Muscle of leg (tissue), 11 donors: ENCODE data around the gene MUS81. TPM values are rescaled to one million over a fixed set of nuclear protein-coding genes. Genes with fewer than 3 reads are reported as not detected.

Experiments
- DNase-seq: peaks from one replicate; pipeline ENCODE4 v3.0.0; 2013
- H3K27ac ChIP-seq: one replicate; pipeline ENCODE4 v1.5.1; 2013; ENCODE audit warnings: mild to moderate bottlenecking, low read length, control low read depth
- H3K27me3 ChIP-seq: one replicate; pipeline ENCODE4 v1.6.1; 2013; ENCODE audit warnings: low read length; ENCODE audit not compliant: control insufficient read depth, insufficient read depth
- H3K36me3 ChIP-seq: one replicate; pipeline ENCODE4 v1.6.1; 2013; ENCODE audit warnings: low read length; ENCODE audit not compliant: control insufficient read depth, insufficient read depth
- H3K4me1 ChIP-seq: one replicate; pipeline ENCODE4 v1.6.1; 2013; ENCODE audit warnings: low read length; ENCODE audit not compliant: control insufficient read depth, insufficient read depth
- H3K4me3 ChIP-seq: one replicate; pipeline ENCODE4 v1.5.1; 2013; ENCODE audit warnings: low read length, control low read depth
- H3K9me3 ChIP-seq: replicated peaks from 2 replicates; pipeline ENCODE4 v1.6.1; 2013; ENCODE audit warnings: low read depth, low read length; ENCODE audit not compliant: control insufficient read depth
- WGBS: methylation state at CpG from one replicate; pipeline ENCODE4 v1.1.5; 2013; ENCODE audit warnings: missing lambda C conversion rate; ENCODE audit not compliant: insufficient coverage; 5-methylcytosine and 5-hydroxymethylcytosine counted together
- polyA plus RNA-seq, 8 donors: library from polyadenylated mRNA; unstranded; fragments of 120-200 nt; gene quantifications; one replicate each; pipeline versions ENCODE4 v1.2.1 to v1.2.3, GENCODE V29; 2013; ENCODE audit warnings: inconsistent platforms in 1 of 8, low replicate concordance in 1 of 8; ENCODE audit not compliant: insufficient read length in 8 of 8, insufficient read depth in 1 of 8
- total RNA-seq: library from RNA; stranded (reverse); fragments of 120-200 nt; gene quantifications from one replicate; pipeline ENCODE4 v1.2.4, GENCODE V29; 2013

The MUS81 gene
- total and polyA plus RNA-seq, 9 donors, result 34.4 to 49.5 (median 46.4) TPM

- Histone ChIP-seq H3K9me3 (peaks cover 4% of the 10 kb centered on the region), H3K4me1 (peaks cover 18% of the 10 kb centered on the region), H3K4me3 (no peak overlapping the region), H3K27ac (no peak overlapping the region), H3K27me3 (no peaks in the 10 kb centered on the region), H3K36me3 (peaks cover 58% of the 10 kb centered on the region)
- 93% methylated on average over 4 of the region's 4 CpGs for WGBS
- peak; percentile 2 for DNase-seq
Measured at GRCh38 chr11:65854161-65854592, 6.1 kb upstream of the MUS81 start.

- Histone ChIP-seq H3K27me3 (no peaks in the 10 kb centered on the region), H3K27ac (no peak overlapping the region), H3K9me3 (peaks cover 4% of the 10 kb centered on the region), H3K4me3 (no peak overlapping the region), H3K36me3 (peaks cover 58% of the 10 kb centered on the region), H3K4me1 (peaks cover 27% of the 10 kb centered on the region)
- WGBS, result 77% methylated on average over 12 of the region's 15 CpGs
- DNase-seq, result peak; percentile 8
Measured at GRCh38 chr11:65854852-65855837, 5.1 kb upstream of the MUS81 start.

GRCh38 chr11:65855927-65856363 lies 4.3 kb upstream of the MUS81 start:
- peak; percentile 15 for DNase-seq
- H3K4me3 ChIP-seq, result no peak overlapping the region
- H3K4me1 ChIP-seq, result peaks cover 29% of the 10 kb centered on the region
- no peak overlapping the region for H3K27ac ChIP-seq
- peaks cover 4% of the 10 kb centered on the region for H3K9me3 ChIP-seq
- peaks cover 58% of the 10 kb centered on the region for H3K36me3 ChIP-seq
- WGBS, result 90% methylated on average over 10 of the region's 15 CpGs
- no peaks in the 10 kb centered on the region for H3K27me3 ChIP-seq

- Histone ChIP-seq H3K27ac (peak overlapping the region; percentile 93), H3K36me3 (peaks cover 54% of the 10 kb centered on the region), H3K9me3 (no peaks in the 10 kb centered on the region), H3K4me1 (peaks cover 38% of the 10 kb centered on the region), H3K27me3 (no peaks in the 10 kb centered on the region), H3K4me3 (peak overlapping the region; percentile 98)
- DNase-seq, result peak; percentile 88
- WGBS, result 2% methylated on average over 53 of the region's 57 CpGs
Measured at GRCh38 chr11:65856689-65857499, 3.3 kb upstream of the MUS81 start.

DNA sequence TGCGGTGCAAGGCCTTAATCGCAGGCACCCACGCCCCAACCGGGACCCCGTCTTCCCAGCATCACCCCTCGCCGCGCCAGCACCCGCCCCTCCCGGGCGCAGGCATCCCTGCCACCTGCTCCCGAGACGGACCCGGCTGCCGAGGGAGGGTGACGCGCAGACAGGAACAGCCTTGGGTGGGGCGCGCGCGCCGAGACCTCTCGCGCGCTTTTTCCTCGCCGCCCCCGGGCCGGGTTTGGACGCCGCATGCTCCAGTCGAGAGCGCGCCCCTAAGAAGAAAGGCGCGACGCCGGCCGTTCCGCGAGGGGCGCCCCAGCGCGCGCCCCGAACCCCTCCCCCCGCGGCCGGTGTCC lies 2.8 kb upstream of the MUS81 start:
- Histone ChIP-seq H3K9me3 (no peaks in the 10 kb centered on the region), H3K27ac (peak overlapping the region; percentile 93), H3K36me3 (peaks cover 54% of the 10 kb centered on the region), H3K4me3 (peak overlapping the region; percentile 98), H3K4me1 (peaks cover 44% of the 10 kb centered on the region), H3K27me3 (no peaks in the 10 kb centered on the region)
- no peak for DNase-seq
- 0% methylated on average over 46 of the region's 49 CpGs for WGBS

GRCh38 chr11:65857853-65858680 lies 2.2 kb upstream of the MUS81 start, which contains the start of gene CFL1:
CFL1 (minus strand) TSS chr11:65858180; CDS start chr11:65858099, 81 bp downstream.
- Histone ChIP-seq H3K4me1 (peaks cover 48% of the 10 kb centered on the region), H3K27me3 (no peaks in the 10 kb centered on the region), H3K4me3 (peak within 1 kb of the TSS; percentile 98), H3K36me3 (peaks cover 54% of the 10 kb centered on the region), H3K27ac (peak within 1 kb of the TSS; percentile 100), H3K9me3 (no peaks in the 10 kb centered on the region)
- DNase-seq, result peak; percentile 99
- WGBS, result under 1% methylated on average over 76 of the region's 92 CpGs

DNA sequence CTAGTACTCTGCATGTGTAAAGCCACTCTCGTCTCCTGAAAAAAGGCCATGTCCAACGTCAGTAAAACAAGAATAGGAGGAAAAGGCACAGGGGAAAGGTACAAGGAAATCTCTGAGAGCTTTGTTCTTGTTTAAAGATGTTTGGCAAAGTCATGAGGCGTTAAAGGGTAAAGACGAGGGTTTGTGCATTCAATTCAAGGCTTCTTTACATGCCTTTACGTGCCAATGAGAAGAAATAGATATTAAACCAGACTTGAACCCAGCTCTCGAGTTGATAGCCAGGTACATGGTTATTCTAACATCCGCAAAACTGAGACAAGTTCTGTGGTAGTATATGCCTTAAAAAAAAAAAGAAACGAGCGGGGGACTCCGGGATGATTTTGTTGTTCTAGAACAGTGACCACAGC lies 1.5 kb upstream of the MUS81 start:
- Histone ChIP-seq H3K4me3 (peak overlapping the region; percentile 95), H3K9me3 (no peaks in the 10 kb centered on the region), H3K27ac (peak overlapping the region; percentile 100), H3K27me3 (no peaks in the 10 kb centered on the region), H3K4me1 (peaks cover 48% of the 10 kb centered on the region), H3K36me3 (peaks cover 54% of the 10 kb centered on the region)
- WGBS, result 0% methylated on average over 6 of the region's 10 CpGs
- DNase-seq, result no peak

DNA sequence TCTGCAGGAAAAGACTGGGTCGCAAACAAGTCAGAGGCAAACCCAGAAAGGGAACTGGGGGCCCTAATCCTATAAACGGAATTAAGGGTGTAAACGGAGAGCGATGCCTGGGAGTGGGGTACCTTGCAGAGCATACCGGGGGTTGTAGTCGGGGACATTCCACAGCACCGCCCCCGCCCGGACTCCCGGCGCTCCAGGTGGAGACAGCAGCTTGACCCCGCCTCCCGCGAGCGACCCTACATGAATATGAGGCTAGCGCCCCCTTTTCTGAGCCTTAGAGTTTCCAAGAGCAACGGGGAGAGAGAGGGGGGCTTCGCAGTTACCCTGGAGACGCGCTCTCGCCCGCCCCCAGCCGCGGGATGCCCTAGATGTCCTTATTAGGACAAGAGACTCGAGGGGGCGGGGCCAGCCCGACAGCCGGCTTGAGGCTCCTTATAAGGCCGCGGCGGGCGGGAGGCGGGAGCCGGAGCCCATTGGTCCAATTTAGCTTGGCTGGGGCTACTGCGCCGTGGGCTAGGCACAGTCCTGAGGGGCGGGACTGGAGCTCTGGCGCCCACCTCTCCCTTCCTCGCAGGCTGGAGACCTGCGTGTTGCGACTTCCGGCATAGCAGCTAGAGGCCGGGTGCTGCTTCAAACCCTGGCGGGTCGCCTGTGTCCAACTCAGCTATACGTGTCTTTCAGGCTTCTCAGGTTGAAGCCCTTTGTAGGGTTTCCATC lies 980 bp upstream of the MUS81 start:
- peak; percentile 99 for DNase-seq
- H3K4me1 ChIP-seq, result peaks cover 48% of the 10 kb centered on the region
- WGBS, result under 1% methylated on average over 46 of the region's 46 CpGs

DNA sequence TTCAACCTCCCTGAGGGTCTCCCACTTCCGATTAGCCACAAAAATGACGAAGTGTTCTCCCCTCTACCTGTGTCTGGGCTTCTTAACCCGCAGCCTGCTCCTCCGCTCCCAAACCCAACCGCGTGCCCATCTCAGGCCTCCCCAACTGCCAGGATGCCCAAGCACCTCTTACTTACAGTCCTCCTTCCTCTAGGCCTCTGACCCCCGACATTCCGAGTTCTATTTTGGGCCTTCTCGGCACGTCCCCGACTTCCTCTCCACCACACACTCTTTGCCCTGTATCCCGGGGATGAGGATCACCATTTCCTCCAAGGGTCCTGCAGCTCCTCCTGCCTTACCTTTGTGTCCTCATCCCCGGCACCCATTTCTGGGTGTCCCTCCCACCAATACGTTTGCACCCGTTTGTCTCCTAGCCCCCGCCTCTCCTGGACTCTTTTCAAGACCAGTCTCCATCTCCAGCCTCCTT lies 388 bp upstream of the MUS81 start:
- WGBS, result 1% methylated on average over 16 of the region's 16 CpGs
- H3K4me1 ChIP-seq, result peaks cover 48% of the 10 kb centered on the region
- H3K36me3 ChIP-seq, result peaks cover 54% of the 10 kb centered on the region
- no peaks in the 10 kb centered on the region for H3K9me3 ChIP-seq
- H3K27me3 ChIP-seq, result no peaks in the 10 kb centered on the region
- peak overlapping the region; percentile 95 for H3K4me3 ChIP-seq
- no peak for DNase-seq
- H3K27ac ChIP-seq, result peak overlapping the region; percentile 100

More for the DNA sequence above, 980 bp upstream of the MUS81 start:
- Histone ChIP-seq H3K27ac (peak overlapping the region; percentile 100), H3K36me3 (peaks cover 54% of the 10 kb centered on the region), H3K4me3 (peak overlapping the region; percentile 95), H3K27me3 (no peaks in the 10 kb centered on the region), H3K9me3 (no peaks in the 10 kb centered on the region)
